Measurements from ENCODE around the gene PPFIA1.

The PPFIA1 gene

GRCh38 chr11:70418130-70418529 lies 147.6 kb downstream of the PPFIA1 start:
- no peak for FAIRE-seq

GRCh38 chr11:70419307-70420007 lies 149.0 kb downstream of the PPFIA1 start:
- FAIRE-seq = no peak

- no peak for FAIRE-seq
Measured at GRCh38 chr11:70420008-70420464, 149.5 kb downstream of the PPFIA1 start.

GRCh38 chr11:70420496-70420895 lies 150.0 kb downstream of the PPFIA1 start:
- no peak for FAIRE-seq

GRCh38 chr11:70421123-70421522 lies 150.6 kb downstream of the PPFIA1 start:
- FAIRE-seq = no peak

GRCh38 chr11:70422692-70423522 lies 152.4 kb downstream of the PPFIA1 start:
- FAIRE-seq = no peak

- no peak for FAIRE-seq
Measured at GRCh38 chr11:70423523-70424505, 153.3 kb downstream of the PPFIA1 start.

- no peak for FAIRE-seq
Measured at GRCh38 chr11:70424765-70425344, 154.4 kb downstream of the PPFIA1 start.

GRCh38 chr11:70427436-70427835 lies 156.9 kb downstream of the PPFIA1 start:
- FAIRE-seq = no peak

- FAIRE-seq = no peak
Measured at GRCh38 chr11:70428701-70429427, 158.4 kb downstream of the PPFIA1 start.

GRCh38 chr11:70429428-70429705 lies 158.9 kb downstream of the PPFIA1 start:
- no peak for FAIRE-seq

- no peak for FAIRE-seq
Measured at GRCh38 chr11:70429724-70430521, 159.4 kb downstream of the PPFIA1 start.

- no peak for FAIRE-seq
Measured at GRCh38 chr11:70430671-70431574, 160.4 kb downstream of the PPFIA1 start.

- no peak for FAIRE-seq
Measured at GRCh38 chr11:70431611-70432010, 161.1 kb downstream of the PPFIA1 start.

- no peak for FAIRE-seq
Measured at GRCh38 chr11:70432065-70432464, 161.6 kb downstream of the PPFIA1 start.

- FAIRE-seq = no peak
Measured at GRCh38 chr11:70432580-70432979, 162.1 kb downstream of the PPFIA1 start.

GRCh38 chr11:70433038-70433437 lies 162.5 kb downstream of the PPFIA1 start:
- no peak for FAIRE-seq

- no peak for FAIRE-seq
Measured at GRCh38 chr11:70433526-70433925, 163.0 kb downstream of the PPFIA1 start.

Measured in G401.6 (cell line).